Upper lobe of right lung (tissue), 1 donor: ENCODE data around the gene IL3. TPM values are rescaled to one million over a fixed set of nuclear protein-coding genes. Genes with fewer than 3 reads are reported as not detected.
A peak's percentile ranks its signal among the peaks of the same experiment; 100 is the strongest.

ENCODE experiments used
- ATAC-seq: fragments of 200-7000 bp; cut with Tn5 transposase; one replicate; pipeline ENCODE4 v1.9.1; 2020; ENCODE audit warnings: mild to moderate bottlenecking, moderate library complexity
- DNase-seq: peaks from one replicate; pipeline ENCODE4 v3.0.0-alpha.2; 2020
- H3K27ac ChIP-seq: fragments of 200-600 bp; one replicate; pipeline ENCODE4 v1.8.0; 2022
- H3K27me3 ChIP-seq: fragments of 200-600 bp; one replicate; pipeline ENCODE4 v1.8.0; 2022; ENCODE audit warnings: mild to moderate bottlenecking
- H3K36me3 ChIP-seq: fragments of 200-600 bp; one replicate; pipeline ENCODE4 v1.8.0; 2022
- H3K4me1 ChIP-seq: fragments of 200-600 bp; one replicate; pipeline ENCODE4 v1.8.0; 2022
- H3K4me3 ChIP-seq: fragments of 200-600 bp; one replicate; pipeline ENCODE4 v1.8.0; 2022; ENCODE audit warnings: mild to moderate bottlenecking
- H3K9me3 ChIP-seq: fragments of 200-600 bp; one replicate; pipeline ENCODE4 v1.8.0; 2022
- CTCF ChIP-seq: fragments of 200-600 bp; IDR thresholded peaks from one replicate; pipeline ENCODE4 v1.8.0; 2022; ENCODE audit warnings: antibody characterized with exemption
- intact Hi-C: fragments of 100-400 bp; cut with DNase I; formaldehyde crosslinking; loops from one replicate; pipeline ENCODE4 v1.11.0; 2022
- total RNA-seq: library from RNA; stranded (reverse); fragmentation: NEBNext Ultra II Directional; extraction: Animal tissue kit (Norgen Biotek cat#: 25700); gene quantifications from one replicate; pipeline ENCODE4 v1.2.1, GENCODE V29; 2021
- donor health status: DM: no; HTN: yes; CAD: no; lungs with severe emphysema.

Gene IL3
- total RNA-seq, 1 donor from 2014 or later = not detected

- Histone ChIP-seq H3K4me1 (no peaks in the 10 kb centered on the region), H3K9me3 (no peaks in the 10 kb centered on the region), H3K4me3 (no peak overlapping the region), H3K27me3 (no peaks in the 10 kb centered on the region), H3K27ac (no peak overlapping the region), H3K36me3 (no peaks in the 10 kb centered on the region)
- TF ChIP-seq CTCF = no peak
- ATAC-seq (no peak), DNase-seq (peak; percentile 56)
- intact Hi-C loops = no loop called here
Observed at GRCh38 chr5:132059696-132060500, 557 bp upstream of the IL3 start.

- peak; percentile 98 for TF ChIP-seq CTCF
- peak; percentile 83 for DNase-seq
- Histone ChIP-seq H3K27me3 (no peaks in the 10 kb centered on the region), H3K27ac (no peak overlapping the region), H3K4me3 (no peak overlapping the region), H3K4me1 (no peaks in the 10 kb centered on the region), H3K36me3 (no peaks in the 10 kb centered on the region), H3K9me3 (no peaks in the 10 kb centered on the region)
- ATAC-seq = peak; percentile 76
- intact Hi-C loops = no loop called here
Observed at GRCh38 chr5:132063090-132063911, 2.8 kb downstream of the IL3 start.

GRCh38 chr5:132064140-132064539 is 3.7 kb downstream of the IL3 start:
- Histone ChIP-seq H3K4me1 (no peaks in the 10 kb centered on the region), H3K9me3 (no peaks in the 10 kb centered on the region), H3K36me3 (no peaks in the 10 kb centered on the region), H3K27ac (no peak overlapping the region), H3K27me3 (no peaks in the 10 kb centered on the region), H3K4me3 (no peak overlapping the region)
- ATAC-seq (no peak), DNase-seq (peak; percentile 54)
- intact Hi-C loops = no loop called here
- no peak for TF ChIP-seq CTCF

- Histone ChIP-seq H3K36me3 (no peaks in the 10 kb centered on the region), H3K27ac (no peak overlapping the region), H3K27me3 (no peaks in the 10 kb centered on the region), H3K9me3 (no peaks in the 10 kb centered on the region), H3K4me3 (no peak overlapping the region), H3K4me1 (no peaks in the 10 kb centered on the region)
- peak; percentile 90 for ATAC-seq
- peak; percentile 95 for TF ChIP-seq CTCF
- DNase-seq = peak; percentile 82
- intact Hi-C loops = no loop called here
Observed at GRCh38 chr5:132064738-132065331, 4.4 kb downstream of the IL3 start.

- no peaks in the 10 kb centered on the region for H3K36me3 ChIP-seq
- H3K4me3 ChIP-seq = no peak overlapping the region
- no peak overlapping the region for H3K27ac ChIP-seq
- ATAC-seq (peak; percentile 75), DNase-seq (peak; percentile 80)
- no peaks in the 10 kb centered on the region for H3K9me3 ChIP-seq
- no peaks in the 10 kb centered on the region for H3K4me1 ChIP-seq
- no peaks in the 10 kb centered on the region for H3K27me3 ChIP-seq
- peak; percentile 56 for TF ChIP-seq CTCF
- intact Hi-C loops = no loop called here
Observed at GRCh38 chr5:132065351-132065937, 5.0 kb downstream of the IL3 start.
